ENCODE measurements around the gene MAP3K8. TPM values are rescaled to one million over a fixed set of nuclear protein-coding genes. Genes with fewer than 3 reads are reported as not detected.

MAP3K8 gene
- total and polyA plus RNA-seq, 10 of the 15 experiments (the other 5 are each of a cell fraction or from before 2014, with no cell fraction given): 25.5 to 115 (median 40.2) TPM

DNA sequence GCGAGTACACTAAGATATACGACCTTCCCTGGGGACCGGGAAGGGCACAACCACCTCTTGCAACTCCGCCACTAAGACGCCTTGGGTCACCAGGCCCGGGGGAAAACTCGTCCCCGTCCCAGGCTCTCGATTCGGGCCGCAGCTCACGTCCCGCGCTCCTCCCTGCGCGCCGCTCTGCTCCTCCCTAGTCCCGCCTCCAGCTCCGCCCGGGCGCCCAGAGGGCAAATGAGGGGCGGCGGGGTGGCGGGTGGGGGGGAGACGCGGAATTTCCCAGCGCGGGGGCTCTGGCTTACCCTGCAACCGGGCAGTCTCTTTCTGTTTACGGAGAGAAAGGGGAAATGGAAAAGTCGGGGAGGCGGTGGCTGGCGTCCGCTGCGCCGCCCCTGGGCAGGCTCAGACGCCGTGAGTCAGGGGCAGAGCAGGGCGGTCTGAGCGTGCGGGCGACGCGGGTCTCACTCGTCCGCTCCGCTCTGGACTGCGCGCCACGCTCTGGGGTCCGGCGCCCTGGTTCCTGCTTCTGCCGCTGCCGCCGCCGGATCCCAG, at the start of gene MAP3K8 (continued):
- TF ChIP-seq, protein P1, sequence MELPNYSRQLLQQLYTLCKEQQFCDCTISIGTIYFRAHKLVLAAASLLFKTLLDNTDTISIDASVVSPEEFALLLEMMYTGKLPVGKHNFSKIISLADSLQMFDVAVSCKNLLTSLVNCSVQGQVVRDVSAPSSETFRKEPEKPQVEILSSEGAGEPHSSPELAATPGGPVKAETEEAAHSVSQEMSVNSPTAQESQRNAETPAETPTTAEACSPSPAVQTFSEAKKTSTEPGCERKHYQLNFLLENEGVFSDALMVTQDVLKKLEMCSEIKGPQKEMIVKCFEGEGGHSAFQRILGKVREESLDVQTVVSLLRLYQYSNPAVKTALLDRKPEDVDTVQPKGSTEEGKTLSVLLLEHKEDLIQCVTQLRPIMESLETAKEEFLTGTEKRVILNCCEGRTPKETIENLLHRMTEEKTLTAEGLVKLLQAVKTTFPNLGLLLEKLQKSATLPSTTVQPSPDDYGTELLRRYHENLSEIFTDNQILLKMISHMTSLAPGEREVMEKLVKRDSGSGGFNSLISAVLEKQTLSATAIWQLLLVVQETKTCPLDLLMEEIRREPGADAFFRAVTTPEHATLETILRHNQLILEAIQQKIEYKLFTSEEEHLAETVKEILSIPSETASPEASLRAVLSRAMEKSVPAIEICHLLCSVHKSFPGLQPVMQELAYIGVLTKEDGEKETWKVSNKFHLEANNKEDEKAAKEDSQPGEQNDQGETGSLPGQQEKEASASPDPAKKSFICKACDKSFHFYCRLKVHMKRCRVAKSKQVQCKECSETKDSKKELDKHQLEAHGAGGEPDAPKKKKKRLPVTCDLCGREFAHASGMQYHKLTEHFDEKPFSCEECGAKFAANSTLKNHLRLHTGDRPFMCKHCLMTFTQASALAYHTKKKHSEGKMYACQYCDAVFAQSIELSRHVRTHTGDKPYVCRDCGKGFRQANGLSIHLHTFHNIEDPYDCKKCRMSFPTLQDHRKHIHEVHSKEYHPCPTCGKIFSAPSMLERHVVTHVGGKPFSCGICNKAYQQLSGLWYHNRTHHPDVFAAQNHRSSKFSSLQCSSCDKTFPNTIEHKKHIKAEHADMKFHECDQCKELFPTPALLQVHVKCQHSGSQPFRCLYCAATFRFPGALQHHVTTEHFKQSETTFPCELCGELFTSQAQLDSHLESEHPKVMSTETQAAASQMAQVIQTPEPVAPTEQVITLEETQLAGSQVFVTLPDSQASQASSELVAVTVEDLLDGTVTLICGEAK (IDR thresholded peaks at IDR 0.05; ENCODE audit: borderline replicate concordance): no peak
- TF ChIP-seq NR2F1 (conservative IDR thresholded peaks at IDR 0.05) (peak; percentile 73; the same call in 1 of the 2 replicates), GABPA (IDR thresholded peaks at IDR 0.05; ENCODE audit: low read depth) (no peak), HDAC2 (IDR thresholded peaks at IDR 0.05) (no peak), BHLHE40 (IDR thresholded peaks at IDR 0.05; ENCODE audit: borderline replicate concordance in 1 of 2, low read depth in 2 of 2, low read length in 1 of 2) (peak; percentile 23 to 39; a peak in 2 of 4 replicates), STAT3 (IDR thresholded peaks at IDR 0.05; ENCODE audit: low read depth, low read length) (no peak), CEBPB (IDR thresholded peaks at IDR 0.05; ENCODE audit: borderline replicate concordance in 1 of 2, low read depth in 2 of 2, low read length in 2 of 2) (no peak), WRNIP1 (IDR thresholded peaks at IDR 0.05; ENCODE audit: borderline replicate concordance, low read depth, low read length) (no peak), SP1 (IDR thresholded peaks at IDR 0.05; ENCODE audit: low read depth, low read length) (peak; percentile 6), SPI1 (IDR thresholded peaks at IDR 0.05; ENCODE audit: borderline replicate concordance, insufficient read depth, low read depth, low read length) (peak; percentile 87)
- TF ChIP-seq, protein P2, sequence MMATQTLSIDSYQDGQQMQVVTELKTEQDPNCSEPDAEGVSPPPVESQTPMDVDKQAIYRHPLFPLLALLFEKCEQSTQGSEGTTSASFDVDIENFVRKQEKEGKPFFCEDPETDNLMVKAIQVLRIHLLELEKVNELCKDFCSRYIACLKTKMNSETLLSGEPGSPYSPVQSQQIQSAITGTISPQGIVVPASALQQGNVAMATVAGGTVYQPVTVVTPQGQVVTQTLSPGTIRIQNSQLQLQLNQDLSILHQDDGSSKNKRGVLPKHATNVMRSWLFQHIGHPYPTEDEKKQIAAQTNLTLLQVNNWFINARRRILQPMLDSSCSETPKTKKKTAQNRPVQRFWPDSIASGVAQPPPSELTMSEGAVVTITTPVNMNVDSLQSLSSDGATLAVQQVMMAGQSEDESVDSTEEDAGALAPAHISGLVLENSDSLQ (IDR thresholded peaks at IDR 0.05): peak; percentile 43; the same call in 1 of the 2 replicates
- TF ChIP-seq, protein P3, sequence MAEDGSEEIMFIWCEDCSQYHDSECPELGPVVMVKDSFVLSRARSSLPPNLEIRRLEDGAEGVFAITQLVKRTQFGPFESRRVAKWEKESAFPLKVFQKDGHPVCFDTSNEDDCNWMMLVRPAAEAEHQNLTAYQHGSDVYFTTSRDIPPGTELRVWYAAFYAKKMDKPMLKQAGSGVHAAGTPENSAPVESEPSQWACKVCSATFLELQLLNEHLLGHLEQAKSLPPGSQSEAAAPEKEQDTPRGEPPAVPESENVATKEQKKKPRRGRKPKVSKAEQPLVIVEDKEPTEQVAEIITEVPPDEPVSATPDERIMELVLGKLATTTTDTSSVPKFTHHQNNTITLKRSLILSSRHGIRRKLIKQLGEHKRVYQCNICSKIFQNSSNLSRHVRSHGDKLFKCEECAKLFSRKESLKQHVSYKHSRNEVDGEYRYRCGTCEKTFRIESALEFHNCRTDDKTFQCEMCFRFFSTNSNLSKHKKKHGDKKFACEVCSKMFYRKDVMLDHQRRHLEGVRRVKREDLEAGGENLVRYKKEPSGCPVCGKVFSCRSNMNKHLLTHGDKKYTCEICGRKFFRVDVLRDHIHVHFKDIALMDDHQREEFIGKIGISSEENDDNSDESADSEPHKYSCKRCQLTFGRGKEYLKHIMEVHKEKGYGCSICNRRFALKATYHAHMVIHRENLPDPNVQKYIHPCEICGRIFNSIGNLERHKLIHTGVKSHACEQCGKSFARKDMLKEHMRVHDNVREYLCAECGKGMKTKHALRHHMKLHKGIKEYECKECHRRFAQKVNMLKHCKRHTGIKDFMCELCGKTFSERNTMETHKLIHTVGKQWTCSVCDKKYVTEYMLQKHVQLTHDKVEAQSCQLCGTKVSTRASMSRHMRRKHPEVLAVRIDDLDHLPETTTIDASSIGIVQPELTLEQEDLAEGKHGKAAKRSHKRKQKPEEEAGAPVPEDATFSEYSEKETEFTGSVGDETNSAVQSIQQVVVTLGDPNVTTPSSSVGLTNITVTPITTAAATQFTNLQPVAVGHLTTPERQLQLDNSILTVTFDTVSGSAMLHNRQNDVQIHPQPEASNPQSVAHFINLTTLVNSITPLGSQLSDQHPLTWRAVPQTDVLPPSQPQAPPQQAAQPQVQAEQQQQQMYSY (CRISPR knock-in tag; IDR thresholded peaks at IDR 0.05): no peak
- TF ChIP-seq, protein P4, sequence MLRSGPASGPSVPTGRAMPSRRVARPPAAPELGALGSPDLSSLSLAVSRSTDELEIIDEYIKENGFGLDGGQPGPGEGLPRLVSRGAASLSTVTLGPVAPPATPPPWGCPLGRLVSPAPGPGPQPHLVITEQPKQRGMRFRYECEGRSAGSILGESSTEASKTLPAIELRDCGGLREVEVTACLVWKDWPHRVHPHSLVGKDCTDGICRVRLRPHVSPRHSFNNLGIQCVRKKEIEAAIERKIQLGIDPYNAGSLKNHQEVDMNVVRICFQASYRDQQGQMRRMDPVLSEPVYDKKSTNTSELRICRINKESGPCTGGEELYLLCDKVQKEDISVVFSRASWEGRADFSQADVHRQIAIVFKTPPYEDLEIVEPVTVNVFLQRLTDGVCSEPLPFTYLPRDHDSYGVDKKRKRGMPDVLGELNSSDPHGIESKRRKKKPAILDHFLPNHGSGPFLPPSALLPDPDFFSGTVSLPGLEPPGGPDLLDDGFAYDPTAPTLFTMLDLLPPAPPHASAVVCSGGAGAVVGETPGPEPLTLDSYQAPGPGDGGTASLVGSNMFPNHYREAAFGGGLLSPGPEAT (IDR thresholded peaks at IDR 0.05; ENCODE audit: low read depth): peak; percentile 63; the same call in 1 of the 2 replicates
- TF ChIP-seq, protein P5, sequence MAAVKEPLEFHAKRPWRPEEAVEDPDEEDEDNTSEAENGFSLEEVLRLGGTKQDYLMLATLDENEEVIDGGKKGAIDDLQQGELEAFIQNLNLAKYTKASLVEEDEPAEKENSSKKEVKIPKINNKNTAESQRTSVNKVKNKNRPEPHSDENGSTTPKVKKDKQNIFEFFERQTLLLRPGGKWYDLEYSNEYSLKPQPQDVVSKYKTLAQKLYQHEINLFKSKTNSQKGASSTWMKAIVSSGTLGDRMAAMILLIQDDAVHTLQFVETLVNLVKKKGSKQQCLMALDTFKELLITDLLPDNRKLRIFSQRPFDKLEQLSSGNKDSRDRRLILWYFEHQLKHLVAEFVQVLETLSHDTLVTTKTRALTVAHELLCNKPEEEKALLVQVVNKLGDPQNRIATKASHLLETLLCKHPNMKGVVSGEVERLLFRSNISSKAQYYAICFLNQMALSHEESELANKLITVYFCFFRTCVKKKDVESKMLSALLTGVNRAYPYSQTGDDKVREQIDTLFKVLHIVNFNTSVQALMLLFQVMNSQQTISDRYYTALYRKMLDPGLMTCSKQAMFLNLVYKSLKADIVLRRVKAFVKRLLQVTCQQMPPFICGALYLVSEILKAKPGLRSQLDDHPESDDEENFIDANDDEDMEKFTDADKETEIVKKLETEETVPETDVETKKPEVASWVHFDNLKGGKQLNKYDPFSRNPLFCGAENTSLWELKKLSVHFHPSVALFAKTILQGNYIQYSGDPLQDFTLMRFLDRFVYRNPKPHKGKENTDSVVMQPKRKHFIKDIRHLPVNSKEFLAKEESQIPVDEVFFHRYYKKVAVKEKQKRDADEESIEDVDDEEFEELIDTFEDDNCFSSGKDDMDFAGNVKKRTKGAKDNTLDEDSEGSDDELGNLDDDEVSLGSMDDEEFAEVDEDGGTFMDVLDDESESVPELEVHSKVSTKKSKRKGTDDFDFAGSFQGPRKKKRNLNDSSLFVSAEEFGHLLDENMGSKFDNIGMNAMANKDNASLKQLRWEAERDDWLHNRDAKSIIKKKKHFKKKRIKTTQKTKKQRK (IDR thresholded peaks at IDR 0.05; ENCODE audit: low read depth, low read length): no peak
